GM12874 (cell line): ENCODE data around the gene SP140L.

Experiments
- TF ChIP-seq, protein P1 (sequence below): IDR thresholded peaks from 2 replicates; pipeline ENCODE4 v1.5.1; 2011; ENCODE audit warnings: low read depth, mild to moderate bottlenecking, control low read depth, low read length, moderate library complexity; ENCODE audit not compliant: insufficient read depth

SP140L gene

DNA sequence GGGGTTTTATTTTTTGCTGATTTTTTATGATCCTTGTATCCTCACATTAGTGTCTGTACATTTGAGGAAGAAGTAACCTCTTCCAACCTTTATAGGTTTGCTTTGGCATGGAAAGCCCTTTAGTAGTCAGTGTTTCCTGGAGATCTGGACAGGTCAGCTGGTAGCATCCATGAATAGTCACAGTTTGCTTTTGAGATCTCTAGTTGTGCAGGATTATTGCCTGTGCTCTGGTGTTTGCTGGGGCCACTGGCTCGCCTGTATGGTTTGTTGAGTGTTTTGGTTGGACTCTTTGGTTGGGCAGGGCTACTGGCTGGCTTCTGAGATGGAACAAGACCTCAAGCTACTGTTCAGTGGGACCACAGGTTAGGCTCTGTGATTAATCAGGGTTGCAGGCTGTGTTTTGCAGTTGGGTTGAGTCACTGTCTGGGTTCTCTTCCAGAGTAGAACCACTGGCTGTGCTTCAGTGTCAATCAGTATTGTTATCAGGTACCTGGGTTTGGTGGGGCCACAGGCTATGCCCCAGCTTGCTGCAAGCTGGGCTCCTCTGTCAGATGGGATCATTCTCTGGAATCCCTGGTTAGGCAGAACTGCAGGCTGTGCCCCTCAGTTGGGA lies 20.0 kb downstream of the SP140L start:
- TF ChIP-seq, protein P1, sequence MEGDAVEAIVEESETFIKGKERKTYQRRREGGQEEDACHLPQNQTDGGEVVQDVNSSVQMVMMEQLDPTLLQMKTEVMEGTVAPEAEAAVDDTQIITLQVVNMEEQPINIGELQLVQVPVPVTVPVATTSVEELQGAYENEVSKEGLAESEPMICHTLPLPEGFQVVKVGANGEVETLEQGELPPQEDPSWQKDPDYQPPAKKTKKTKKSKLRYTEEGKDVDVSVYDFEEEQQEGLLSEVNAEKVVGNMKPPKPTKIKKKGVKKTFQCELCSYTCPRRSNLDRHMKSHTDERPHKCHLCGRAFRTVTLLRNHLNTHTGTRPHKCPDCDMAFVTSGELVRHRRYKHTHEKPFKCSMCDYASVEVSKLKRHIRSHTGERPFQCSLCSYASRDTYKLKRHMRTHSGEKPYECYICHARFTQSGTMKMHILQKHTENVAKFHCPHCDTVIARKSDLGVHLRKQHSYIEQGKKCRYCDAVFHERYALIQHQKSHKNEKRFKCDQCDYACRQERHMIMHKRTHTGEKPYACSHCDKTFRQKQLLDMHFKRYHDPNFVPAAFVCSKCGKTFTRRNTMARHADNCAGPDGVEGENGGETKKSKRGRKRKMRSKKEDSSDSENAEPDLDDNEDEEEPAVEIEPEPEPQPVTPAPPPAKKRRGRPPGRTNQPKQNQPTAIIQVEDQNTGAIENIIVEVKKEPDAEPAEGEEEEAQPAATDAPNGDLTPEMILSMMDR = no peak

DNA sequence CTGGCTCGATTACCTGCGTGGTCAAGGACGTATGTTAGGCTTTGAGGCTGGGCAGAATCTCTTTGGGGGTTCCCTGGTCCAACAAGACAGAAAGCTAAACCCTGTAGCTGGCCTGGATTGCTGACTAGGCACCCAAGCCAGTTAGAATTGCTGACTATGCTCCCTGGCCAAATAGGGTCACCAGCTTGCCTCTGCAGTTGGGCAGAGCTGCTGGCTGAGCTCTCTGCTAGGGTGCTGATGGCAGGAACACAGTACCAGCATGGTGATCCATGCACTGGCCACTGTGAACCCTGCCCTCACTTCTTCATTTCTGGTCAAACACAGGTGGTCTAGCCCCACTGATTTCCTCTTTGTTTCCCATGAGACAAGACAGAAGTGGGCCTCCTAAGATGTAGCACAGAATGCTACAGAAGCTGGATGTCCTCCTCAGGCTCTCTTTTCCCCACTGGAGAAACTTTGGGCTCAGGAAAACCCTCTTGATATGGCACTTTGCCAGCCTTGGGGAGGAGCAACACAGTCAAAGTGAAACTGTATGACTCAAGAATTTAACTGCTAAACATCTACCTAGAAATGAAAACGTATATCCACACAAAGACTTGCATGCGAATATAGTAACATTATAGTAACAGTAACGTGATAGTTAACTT lies 20.8 kb downstream of the SP140L start:
- TF ChIP-seq, protein P1 = no peak

DNA sequence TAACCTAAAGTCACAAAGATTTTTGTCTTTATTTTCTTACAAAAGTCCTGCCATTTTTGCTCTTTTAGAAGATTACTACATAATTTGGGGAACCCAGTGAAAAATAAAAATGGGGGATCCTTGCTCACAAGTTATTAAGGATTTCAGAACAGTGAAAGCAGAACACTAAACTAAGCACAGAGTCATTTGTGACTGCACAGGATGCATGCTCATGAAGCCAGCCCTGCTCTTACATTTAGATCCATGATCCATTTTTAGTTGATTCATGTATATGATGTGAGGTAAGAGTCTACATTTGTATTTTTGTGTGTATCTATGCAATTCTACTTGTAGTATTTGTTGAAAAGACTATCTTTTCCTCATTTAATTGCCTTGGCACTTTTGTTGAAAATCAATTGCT lies 21.8 kb downstream of the SP140L start:
- TF ChIP-seq, protein P1 = no peak

DNA sequence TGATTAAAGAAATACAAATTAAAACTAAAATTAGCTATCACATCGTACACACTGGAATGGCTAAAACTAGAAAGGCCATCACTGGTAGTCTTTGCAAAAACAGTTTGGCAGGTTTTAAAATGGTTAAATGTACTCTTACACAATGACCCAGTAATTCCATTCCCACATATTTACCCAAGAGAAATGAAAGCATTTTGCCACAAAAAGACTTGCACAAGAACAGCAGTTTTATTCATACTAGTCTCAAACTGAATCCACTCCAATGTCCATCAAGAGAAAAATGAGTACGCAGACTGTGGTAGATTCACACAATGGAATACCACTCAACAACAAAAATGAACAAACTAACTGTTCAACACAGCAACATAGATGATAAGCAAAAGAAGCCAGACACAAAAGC lies 29.1 kb downstream of the SP140L start:
- TF ChIP-seq, protein P1 = no peak

DNA sequence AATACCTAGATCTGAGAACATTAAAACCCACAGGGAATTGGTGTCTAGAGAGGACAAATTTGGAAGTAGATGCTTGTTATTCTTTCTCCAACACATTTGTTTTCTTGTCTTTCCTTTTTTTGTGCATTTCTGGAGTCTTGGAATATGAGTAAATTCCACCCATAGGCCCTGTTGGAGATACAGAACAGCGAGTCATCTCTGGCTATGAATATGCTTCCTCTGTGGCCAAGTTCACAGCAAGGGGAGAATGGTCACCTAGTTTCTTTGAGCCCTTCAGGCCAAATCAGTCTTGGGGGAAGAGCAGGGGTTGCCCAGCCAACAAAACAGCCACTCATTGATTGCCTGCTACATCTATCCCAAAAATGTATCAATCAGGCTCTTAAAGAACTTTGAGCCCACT lies 31.3 kb downstream of the SP140L start:
- TF ChIP-seq, protein P1 = no peak

DNA sequence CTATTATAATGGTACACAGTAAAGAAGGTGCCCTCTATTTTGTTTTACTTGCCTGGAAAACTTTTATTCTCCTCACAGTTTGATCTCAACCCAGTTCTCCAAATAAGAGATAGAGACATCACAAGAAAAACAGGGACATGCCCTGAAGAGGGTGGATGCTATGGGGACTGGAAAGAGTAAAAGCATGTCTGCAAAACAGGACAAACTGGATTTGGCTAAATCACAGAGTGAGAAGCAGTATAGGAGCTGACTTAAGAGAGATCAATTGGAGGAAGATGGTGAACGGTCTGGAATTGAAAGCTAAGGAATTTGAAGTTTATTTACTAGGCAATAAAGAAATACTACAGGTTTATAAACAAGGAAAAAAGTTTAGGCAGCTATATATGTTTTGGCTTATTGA lies 33.0 kb downstream of the SP140L start:
- TF ChIP-seq, protein P1 = no peak

DNA sequence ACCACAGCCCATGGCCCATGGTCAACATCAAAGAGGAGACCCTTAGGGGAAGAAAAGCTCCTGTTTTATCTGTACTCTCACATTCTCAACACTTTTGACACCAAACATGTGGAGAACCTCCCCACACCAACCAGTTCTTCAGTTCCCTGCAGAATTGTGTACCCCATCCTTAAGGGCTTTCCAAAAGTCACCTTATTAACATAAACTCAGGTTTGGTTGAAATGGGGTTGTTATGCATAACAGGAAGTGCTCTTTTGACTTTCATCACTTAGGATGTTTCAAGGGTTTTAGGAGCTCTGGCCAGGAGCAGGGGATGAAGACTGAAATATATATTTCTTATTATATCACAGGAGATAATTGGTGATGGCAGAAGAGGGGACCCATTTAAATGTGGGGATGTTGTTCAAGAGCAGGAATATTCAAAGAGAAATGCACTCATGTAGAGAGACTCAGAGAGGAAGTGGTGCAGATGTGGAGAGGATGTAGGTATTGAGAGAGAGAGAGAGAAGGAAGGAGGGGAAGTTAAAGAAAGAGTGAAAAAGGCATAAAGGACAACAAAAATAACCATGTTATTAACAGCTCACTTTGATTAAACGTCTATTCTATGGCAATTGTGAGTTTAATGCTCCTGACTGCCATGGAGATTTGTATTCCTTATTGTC lies 35.2 kb downstream of the SP140L start:
- TF ChIP-seq, protein P1 = no peak
